ENCODE measurements around the gene SOCS1.
"Not testable (repeated sequence)": the region's sequence is repeated elsewhere in the genome, so short reads cannot be mapped to it uniquely, and the experiment has no call there.

Gene SOCS1, protein sequence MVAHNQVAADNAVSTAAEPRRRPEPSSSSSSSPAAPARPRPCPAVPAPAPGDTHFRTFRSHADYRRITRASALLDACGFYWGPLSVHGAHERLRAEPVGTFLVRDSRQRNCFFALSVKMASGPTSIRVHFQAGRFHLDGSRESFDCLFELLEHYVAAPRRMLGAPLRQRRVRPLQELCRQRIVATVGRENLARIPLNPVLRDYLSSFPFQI

GRCh38 chr16:11255737-11256660 lies at the start of gene SOCS1:
Gene SOCS1, minus strand, starts transcription at chr16:11256204. Its CDS starts 726 bp downstream, at chr16:11255478.
- peak; percentile 82 for DNase-seq

GRCh38 chr16:11303405-11304138 lies 47.6 kb upstream of the SOCS1 start:
- no peak for DNase-seq

GRCh38 chr16:11302977-11303376 lies 47.0 kb upstream of the SOCS1 start:
- no peak for DNase-seq

DNA sequence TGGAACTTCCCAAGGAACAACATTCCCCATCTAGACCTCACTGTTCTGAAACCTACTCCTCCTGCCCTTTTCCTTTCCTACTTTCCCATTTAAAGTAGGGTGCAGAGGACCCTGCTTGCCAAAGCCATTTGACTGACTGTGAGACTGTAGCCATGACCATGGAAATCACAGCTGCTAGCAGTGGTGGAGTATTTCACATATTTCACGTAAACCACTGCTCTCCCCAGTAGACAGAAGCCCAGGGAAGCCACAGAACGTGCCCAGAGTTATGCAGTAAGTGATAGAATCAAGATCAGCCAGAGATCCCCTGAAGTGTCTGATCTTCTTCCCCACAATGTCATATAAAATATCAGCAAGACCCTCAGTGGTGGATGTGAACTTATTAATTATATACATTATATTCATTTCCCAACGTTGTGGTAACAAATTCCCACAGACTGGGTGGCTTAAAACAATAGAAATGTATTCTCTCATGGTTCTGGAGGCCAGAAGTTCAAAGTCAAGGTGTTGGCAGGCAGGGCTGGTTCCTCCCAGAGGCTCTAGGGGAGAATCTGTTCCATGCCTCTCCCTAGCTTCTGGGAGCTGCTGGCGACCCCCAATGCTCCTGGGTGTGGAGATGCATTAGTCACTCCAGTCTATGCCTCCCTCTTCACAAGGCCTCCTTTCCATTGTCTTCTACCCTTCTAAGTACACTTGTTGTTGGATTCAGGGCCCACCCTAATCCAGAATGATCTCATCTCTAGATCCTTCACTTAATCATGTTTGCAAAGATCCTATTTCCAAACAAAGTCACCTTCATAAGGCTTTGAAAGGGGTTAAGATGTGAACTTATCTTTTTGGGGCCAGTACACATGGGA lies 45.9 kb upstream of the SOCS1 start:
- no peak for DNase-seq

DNA sequence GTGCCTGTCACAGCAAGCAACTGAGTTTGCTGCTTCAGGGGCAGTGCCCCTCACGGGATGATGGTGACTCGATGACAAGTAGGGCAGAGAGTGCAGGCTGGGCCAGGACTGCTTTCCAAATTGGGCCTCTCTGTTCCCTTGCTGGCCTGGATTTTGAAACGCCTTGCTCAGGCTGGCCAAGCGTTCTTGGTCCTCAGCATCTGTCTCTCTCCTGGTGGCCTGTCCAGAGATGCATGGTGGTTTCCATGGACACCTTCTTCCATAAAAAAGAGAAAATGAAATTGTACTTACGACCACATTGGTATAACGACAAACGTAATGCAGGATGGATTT lies 44.5 kb upstream of the SOCS1 start:
- DNase-seq = no peak

- no peak for DNase-seq
Measured at GRCh38 chr16:11299865-11300559, 44.0 kb upstream of the SOCS1 start.

- DNase-seq = not testable (repeated sequence)
Measured at GRCh38 chr16:11298950-11299547, 43.0 kb upstream of the SOCS1 start.

DNA sequence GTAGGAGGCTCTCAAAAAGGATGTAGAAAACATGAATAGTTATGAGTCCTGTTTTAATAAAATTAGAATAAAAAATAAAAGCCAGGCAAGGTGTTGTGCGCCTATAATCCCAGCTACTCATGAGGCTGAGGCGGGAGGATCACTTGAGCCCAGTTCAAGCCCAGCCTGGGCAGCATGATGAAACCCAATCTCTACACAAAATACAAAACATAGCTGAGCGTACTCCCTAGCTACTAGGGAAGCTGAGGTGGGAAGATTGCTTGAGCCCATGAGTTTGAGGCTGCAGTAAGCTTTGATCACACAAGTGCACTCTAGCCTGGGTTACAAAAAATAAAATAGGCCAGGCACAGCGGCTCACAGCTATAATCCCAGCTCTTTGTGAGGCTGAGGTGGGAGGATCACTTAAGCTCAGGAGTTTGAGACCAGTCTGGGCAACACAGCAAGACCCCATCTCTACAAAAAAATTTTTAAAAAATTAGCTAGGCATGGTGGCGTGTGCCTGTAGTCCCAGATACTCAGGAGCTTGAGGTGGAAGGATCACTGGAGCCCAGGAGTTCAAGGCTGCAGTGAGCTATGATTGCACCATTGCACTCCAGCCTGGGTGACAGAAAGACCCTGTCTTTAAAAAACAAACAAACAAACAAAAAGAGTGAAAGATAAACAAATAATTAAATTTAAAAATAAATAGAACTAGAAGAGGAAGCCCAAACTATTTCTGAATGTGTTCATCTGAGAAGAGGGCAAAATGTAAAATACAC lies 42.3 kb upstream of the SOCS1 start:
- DNase-seq = no peak

GRCh38 chr16:11297492-11298142 lies 41.6 kb upstream of the SOCS1 start:
- peak; percentile 57 for DNase-seq

DNA sequence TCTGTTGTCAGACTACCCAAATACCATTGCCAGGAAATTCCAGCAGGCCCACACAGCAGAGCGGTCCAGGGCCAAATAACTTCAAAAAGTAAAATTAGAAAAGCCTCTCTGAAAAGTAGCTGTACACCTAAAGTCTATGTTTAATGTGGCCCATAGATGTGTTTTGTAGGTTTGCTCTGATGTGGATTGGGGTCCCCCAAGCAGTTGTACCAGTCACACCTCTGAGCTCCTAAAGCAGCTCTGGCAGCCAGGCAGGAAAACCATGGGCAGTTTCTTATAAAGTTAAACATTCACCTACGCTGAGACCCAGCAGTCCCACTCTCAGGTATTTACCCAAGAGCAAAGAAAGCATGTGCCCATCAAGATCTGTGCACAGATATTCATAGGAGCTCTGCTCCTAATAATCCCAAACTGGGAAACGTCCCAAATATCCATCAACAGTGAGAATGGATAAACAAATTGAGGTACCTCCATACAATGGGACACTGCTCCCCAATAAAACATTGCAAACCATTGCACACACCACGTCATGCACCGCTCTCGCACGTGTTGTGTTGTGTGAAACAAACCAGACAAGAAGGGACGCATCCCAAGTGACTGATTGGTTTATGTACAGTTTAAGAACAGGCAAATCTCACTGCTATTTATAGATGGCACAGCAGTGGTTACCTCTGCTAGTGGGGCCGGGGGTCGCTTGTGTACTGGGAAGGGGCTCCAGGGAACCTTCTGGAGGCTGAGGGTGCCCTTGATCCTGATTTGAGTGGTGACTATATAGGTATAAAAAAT lies 40.9 kb upstream of the SOCS1 start:
- DNase-seq = no peak

DNA sequence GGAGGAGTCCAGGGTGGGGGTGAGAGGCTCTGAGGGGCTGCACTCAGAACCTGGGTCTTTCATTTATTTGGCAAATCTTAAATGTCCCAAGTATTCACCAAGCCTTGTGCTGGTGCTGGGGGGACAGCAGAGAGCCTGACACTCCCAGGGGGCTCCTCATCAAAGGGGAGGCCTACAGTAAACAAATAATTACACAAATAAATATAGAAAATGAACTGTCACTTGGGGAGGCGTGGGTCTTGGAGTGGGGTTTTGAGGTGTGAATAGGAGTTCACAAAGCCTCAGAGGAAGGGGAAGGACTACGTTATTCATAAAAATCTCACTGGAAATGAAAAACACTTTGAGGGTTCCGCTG lies 40.3 kb upstream of the SOCS1 start:
- DNase-seq = no peak

DNA sequence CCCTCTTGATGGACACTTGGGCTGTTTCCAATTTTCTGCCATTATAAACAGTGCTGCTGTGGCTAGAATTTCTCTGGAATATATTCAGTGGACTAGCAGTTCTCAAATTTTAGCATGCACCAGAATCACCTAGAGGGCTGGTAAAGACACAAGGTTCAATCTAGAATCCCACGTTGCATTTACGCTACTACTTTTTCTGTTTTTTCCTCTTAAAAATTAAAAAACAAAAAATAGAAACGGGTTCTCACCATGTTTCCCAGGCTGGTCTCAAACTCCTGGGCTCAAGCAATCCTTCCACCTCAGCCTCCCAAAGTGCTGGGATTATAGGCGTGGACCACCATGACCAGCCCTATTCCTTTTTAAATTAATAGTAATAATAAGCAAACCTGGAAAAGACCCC lies 39.7 kb upstream of the SOCS1 start:
- DNase-seq = no peak

- DNase-seq = no peak
Measured at GRCh38 chr16:11292076-11292748, 36.2 kb upstream of the SOCS1 start.

GRCh38 chr16:11291091-11291703 lies 35.2 kb upstream of the SOCS1 start:
- no peak for DNase-seq

DNA sequence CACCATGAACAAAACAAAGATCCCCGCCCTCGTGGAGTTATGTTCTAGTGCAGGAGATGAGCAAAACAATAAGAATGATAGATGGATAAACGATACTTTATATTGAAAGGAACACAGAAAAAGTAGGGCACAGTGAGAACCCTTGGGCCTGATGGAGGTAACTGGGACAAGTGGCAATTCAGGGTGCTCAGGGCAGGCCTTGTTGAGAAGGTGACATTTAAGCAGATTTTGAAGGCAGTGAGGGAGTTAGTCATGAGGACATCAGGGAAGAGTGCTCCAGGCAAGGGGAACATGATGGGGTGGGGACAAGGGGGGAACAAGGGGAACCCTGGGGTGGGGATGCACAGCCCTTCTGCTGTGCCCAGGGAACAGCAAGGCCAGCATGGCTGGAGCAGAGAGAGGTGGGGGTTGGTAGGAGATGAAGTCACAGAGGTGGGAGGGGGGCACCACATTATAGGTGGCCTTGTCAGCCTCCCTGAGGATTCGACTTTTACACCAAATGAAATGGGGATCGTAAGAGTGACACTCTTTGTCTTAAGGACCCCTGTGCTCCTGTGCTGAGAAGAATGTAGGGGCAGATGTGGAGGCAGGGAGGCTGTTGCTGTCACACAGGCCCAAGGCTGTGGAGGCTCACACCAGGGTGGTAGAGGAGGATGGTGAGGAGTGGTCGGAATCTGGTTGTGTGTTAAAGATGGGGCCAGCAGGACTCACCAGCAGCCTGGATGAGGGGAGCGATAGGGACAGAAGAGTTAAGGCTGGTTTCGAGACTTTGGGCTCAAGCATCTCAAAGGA lies 34.3 kb upstream of the SOCS1 start:
- no peak for DNase-seq

- not testable (repeated sequence) for DNase-seq
Measured at GRCh38 chr16:11289696-11290095, 33.7 kb upstream of the SOCS1 start.

DNA sequence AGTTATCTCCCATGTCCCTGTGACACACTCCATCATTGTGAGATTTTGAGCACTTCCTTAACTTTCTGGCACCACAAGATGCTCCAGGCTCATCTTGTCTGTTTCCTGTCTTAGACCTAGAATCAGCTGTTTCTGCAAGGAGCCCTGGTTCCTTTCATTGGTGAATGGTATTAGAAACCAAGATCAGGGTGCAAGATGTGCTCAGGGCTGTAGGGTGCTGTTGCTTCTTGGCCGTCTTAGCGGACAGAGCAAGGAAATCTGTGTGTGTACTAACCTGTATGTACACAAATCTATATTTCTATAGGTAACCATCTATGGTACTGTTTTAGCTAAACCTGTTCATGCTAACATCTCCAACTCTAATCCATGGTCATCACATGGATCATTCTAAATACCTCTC lies 33.2 kb upstream of the SOCS1 start:
- no peak for DNase-seq

DNA sequence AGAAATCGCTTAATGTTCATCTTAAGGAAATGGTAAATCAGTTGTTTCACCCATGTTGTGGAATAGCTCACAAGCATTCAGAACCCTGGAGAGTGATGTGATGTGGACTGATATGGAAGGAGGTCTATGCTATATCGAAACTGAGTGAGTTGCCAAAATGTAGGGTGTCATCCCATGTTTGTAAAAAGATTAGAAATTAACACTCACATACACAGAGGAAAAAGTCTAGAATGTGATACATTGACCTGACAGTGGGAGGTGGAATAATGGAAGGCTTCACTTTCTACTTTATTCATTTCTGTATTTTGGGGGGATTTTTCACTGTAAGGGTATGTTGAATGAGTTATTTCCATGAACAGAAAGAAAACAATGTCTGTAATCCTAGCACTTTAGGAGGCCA lies 29.8 kb upstream of the SOCS1 start:
- DNase-seq = no peak
